Liver (tissue), 9 donors: ENCODE measurements around the gene UGT1A5. TPM values are rescaled to one million over a fixed set of nuclear protein-coding genes. Genes with fewer than 3 reads are reported as not detected.

Source experiments
- DNase-seq: peaks from one replicate; pipeline ENCODE4 v3.0.0-alpha.2; 2017; ENCODE audit warnings: low spot score
- H3K27ac ChIP-seq, 2 donors: one replicate each; pipeline ENCODE4 v1.7.0; 2013; ENCODE audit warnings: inconsistent platforms in 2 of 2, low read length in 2 of 2, control low read depth in 1 of 2, low read depth in 1 of 2, mild to moderate bottlenecking in 1 of 2
- H3K27me3 ChIP-seq, 4 donors: one replicate each; pipeline versions ENCODE4 v1.6.1 to v1.7.0; 2013; ENCODE audit warnings: low read length in 3 of 4, inconsistent platforms in 1 of 4, mild to moderate bottlenecking in 1 of 4, moderate library complexity in 1 of 4; ENCODE audit not compliant: control insufficient read depth in 4 of 4, insufficient read depth in 4 of 4
- H3K36me3 ChIP-seq, 4 donors: one replicate each; pipeline versions ENCODE4 v1.6.1 to v1.7.0; 2013; ENCODE audit warnings: low read length in 3 of 4, mild to moderate bottlenecking in 3 of 4, low read depth in 1 of 4, moderate library complexity in 1 of 4; ENCODE audit not compliant: control insufficient read depth in 4 of 4, insufficient read depth in 3 of 4
- H3K4me1 ChIP-seq, 4 donors: one replicate each; pipeline versions ENCODE4 v1.6.1 to v1.7.0; 2013; ENCODE audit warnings: low read length in 3 of 4, mild to moderate bottlenecking in 3 of 4, moderate library complexity in 1 of 4; ENCODE audit not compliant: control insufficient read depth in 4 of 4, insufficient read depth in 4 of 4
- H3K4me3 ChIP-seq, 3 donors: one replicate each; pipeline versions ENCODE4 v1.6.1 to v1.7.0; 2013; ENCODE audit warnings: low read length in 3 of 3, control low read depth in 1 of 3, low read depth in 1 of 3, mild to moderate bottlenecking in 1 of 3
- H3K9ac ChIP-seq, 2 donors: one replicate each; pipeline ENCODE4 v1.7.0; 2013; ENCODE audit warnings: low read length in 2 of 2, mild to moderate bottlenecking in 2 of 2, moderate library complexity in 2 of 2, control low read depth in 1 of 2, low read depth in 1 of 2
- H3K9me3 ChIP-seq, 4 donors: one replicate each; pipeline versions ENCODE4 v1.6.1 to v1.7.0; 2013; ENCODE audit warnings: low read length in 3 of 4; ENCODE audit not compliant: control insufficient read depth in 4 of 4
- ATF3 ChIP-seq: IDR thresholded peaks from 2 replicates; pipeline ENCODE4 v1.6.1; 2016; ENCODE audit warnings: antibody characterized with exemption
- EGR1 ChIP-seq, 2 donors: IDR thresholded peaks; 2 replicates each; pipeline ENCODE4 v1.6.1; 2016 to 2018; ENCODE audit warnings: antibody characterized with exemption in 2 of 2, low read depth in 2 of 2
- FOXA1 ChIP-seq: IDR thresholded peaks from 2 replicates; pipeline ENCODE4 v1.6.1; 2016; ENCODE audit warnings: antibody characterized with exemption
- FOXA2 ChIP-seq: IDR thresholded peaks from 2 replicates; pipeline ENCODE4 v1.6.1; 2016; ENCODE audit warnings: antibody characterized with exemption
- GABPA ChIP-seq, 2 donors: IDR thresholded peaks in 1 of 2; conservative IDR thresholded peaks in 1 of 2; 2 replicates each; pipeline ENCODE4 v1.6.1; 2016; ENCODE audit warnings: antibody characterized with exemption in 2 of 2, mild to moderate bottlenecking in 1 of 2, moderate library complexity in 1 of 2
- HNF4A ChIP-seq, 2 donors: conservative IDR thresholded peaks; 2 replicates each; pipeline ENCODE4 v1.6.1; 2016; ENCODE audit warnings: antibody characterized with exemption in 2 of 2, mild to moderate bottlenecking in 2 of 2
- HNF4G ChIP-seq: IDR thresholded peaks from 2 replicates; pipeline ENCODE4 v1.6.1; 2016; ENCODE audit warnings: antibody characterized with exemption
- JUND ChIP-seq, 2 donors: IDR thresholded peaks; 2 replicates each; pipeline ENCODE4 v1.6.1; 2016; ENCODE audit warnings: antibody characterized with exemption in 2 of 2
- NR2F2 ChIP-seq: IDR thresholded peaks from 2 replicates; pipeline ENCODE4 v1.6.1; 2016; ENCODE audit warnings: antibody characterized with exemption
- RAD21 ChIP-seq, 2 donors: IDR thresholded peaks; 2 replicates each; pipeline ENCODE4 v1.6.1; 2016; ENCODE audit warnings: antibody characterized with exemption in 2 of 2, mild to moderate bottlenecking in 2 of 2
- REST ChIP-seq: IDR thresholded peaks from 2 replicates; pipeline ENCODE4 v1.6.1; 2016; ENCODE audit warnings: antibody characterized with exemption, mild to moderate bottlenecking
- RXRA ChIP-seq, 2 donors: IDR thresholded peaks; 2 replicates each; pipeline ENCODE4 v1.6.1; 2017 to 2018; ENCODE audit warnings: antibody characterized with exemption in 2 of 2, mild to moderate bottlenecking in 1 of 2
- SP1 ChIP-seq: IDR thresholded peaks from 2 replicates; pipeline ENCODE4 v1.6.1; 2018; ENCODE audit warnings: antibody characterized with exemption, mild to moderate bottlenecking
- TAF1 ChIP-seq: conservative IDR thresholded peaks from 2 replicates; pipeline ENCODE4 v1.6.1; 2016; ENCODE audit warnings: antibody characterized with exemption, mild to moderate bottlenecking
- YY1 ChIP-seq: IDR thresholded peaks from 2 replicates; pipeline ENCODE4 v1.6.1; 2016; ENCODE audit warnings: antibody characterized with exemption, mild to moderate bottlenecking
- WGBS: extraction: QIAGEN DNeasy Blood & Tissue Kit; methylation state at CpG from one replicate; pipeline ENCODE4 v1.1.7; 2013; 5-methylcytosine and 5-hydroxymethylcytosine counted together
- polyA plus RNA-seq, 2 donors: library from polyadenylated mRNA; stranded (reverse) in 1 of 2; unstranded in 1 of 2; fragments of 200-250 nt in 1 of 2; fragments of >200 nt in 1 of 2; fragmentation: Nextera tagmentation in 1 of 2; extraction: Ambion mirVana in 1 of 2; gene quantifications; one replicate each; pipeline versions ENCODE4 v1.2.1 to v1.2.3, GENCODE V29; 2013 to 2015
- total RNA-seq, 2 donors: library from RNA; depleted of rRNA; stranded (reverse); fragments of >200 nt; gene quantifications; one replicate each; pipeline ENCODE4 v1.2.3, GENCODE V29; 2014
- TF ChIP-seq, protein P1 (sequence below): IDR thresholded peaks from 2 replicates; pipeline ENCODE4 v1.6.1; 2016; ENCODE audit warnings: antibody characterized with exemption
- TF ChIP-seq, protein P2 (sequence below): IDR thresholded peaks from 2 replicates; pipeline ENCODE4 v1.6.1; 2016; ENCODE audit warnings: antibody characterized with exemption
- TF ChIP-seq, protein P3 (sequence below): fragments of 150-350 bp; IDR thresholded peaks from 2 replicates; pipeline ENCODE4 v1.5.1; 2017; ENCODE audit warnings: improper control_type of control experiment, low read depth, low read length; ENCODE audit not compliant: missing input control
- donor health status: healthy.
- donor health status: healthy.
- donor health status: healthy.
- donor health status: healthy.
- donor health status: healthy.

The UGT1A5 gene
- total and polyA plus RNA-seq, 4 donors, result 0.14 to 1.8 (median 1.6) TPM; not detected in 1

GRCh38 chr2:233799087-233799665, 86.5 kb downstream of the UGT1A5 start:
- no peaks in the 10 kb centered on the region for H3K27me3 ChIP-seq
- no peak for TF ChIP-seq GABPA (IDR thresholded peaks at IDR 0.05 in 1 of 2, conservative IDR thresholded peaks at IDR 0.05 in 1 of 2)
- TF ChIP-seq SP1, result no peak
- no peak for TF ChIP-seq ATF3
- no peak for TF ChIP-seq HNF4A (conservative IDR thresholded peaks at IDR 0.05)
- TF ChIP-seq, protein P1, sequence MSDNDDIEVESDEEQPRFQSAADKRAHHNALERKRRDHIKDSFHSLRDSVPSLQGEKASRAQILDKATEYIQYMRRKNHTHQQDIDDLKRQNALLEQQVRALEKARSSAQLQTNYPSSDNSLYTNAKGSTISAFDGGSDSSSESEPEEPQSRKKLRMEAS, result no peak
- no peak for TF ChIP-seq RAD21 (IDR thresholded peaks at IDR 0.05)
- TF ChIP-seq NR2F2, result no peak
- TF ChIP-seq RXRA (IDR thresholded peaks at IDR 0.05), result no peak
- no peak for TF ChIP-seq FOXA1
- TF ChIP-seq EGR1 (IDR thresholded peaks at IDR 0.05; ENCODE audit: low read depth in 2 of 2), result no peak
- TF ChIP-seq, protein P2, sequence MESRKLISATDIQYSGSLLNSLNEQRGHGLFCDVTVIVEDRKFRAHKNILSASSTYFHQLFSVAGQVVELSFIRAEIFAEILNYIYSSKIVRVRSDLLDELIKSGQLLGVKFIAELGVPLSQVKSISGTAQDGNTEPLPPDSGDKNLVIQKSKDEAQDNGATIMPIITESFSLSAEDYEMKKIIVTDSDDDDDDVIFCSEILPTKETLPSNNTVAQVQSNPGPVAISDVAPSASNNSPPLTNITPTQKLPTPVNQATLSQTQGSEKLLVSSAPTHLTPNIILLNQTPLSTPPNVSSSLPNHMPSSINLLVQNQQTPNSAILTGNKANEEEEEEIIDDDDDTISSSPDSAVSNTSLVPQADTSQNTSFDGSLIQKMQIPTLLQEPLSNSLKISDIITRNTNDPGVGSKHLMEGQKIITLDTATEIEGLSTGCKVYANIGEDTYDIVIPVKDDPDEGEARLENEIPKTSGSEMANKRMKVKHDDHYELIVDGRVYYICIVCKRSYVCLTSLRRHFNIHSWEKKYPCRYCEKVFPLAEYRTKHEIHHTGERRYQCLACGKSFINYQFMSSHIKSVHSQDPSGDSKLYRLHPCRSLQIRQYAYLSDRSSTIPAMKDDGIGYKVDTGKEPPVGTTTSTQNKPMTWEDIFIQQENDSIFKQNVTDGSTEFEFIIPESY, result no peak
- no peak for TF ChIP-seq HNF4G
- TF ChIP-seq, protein P3, sequence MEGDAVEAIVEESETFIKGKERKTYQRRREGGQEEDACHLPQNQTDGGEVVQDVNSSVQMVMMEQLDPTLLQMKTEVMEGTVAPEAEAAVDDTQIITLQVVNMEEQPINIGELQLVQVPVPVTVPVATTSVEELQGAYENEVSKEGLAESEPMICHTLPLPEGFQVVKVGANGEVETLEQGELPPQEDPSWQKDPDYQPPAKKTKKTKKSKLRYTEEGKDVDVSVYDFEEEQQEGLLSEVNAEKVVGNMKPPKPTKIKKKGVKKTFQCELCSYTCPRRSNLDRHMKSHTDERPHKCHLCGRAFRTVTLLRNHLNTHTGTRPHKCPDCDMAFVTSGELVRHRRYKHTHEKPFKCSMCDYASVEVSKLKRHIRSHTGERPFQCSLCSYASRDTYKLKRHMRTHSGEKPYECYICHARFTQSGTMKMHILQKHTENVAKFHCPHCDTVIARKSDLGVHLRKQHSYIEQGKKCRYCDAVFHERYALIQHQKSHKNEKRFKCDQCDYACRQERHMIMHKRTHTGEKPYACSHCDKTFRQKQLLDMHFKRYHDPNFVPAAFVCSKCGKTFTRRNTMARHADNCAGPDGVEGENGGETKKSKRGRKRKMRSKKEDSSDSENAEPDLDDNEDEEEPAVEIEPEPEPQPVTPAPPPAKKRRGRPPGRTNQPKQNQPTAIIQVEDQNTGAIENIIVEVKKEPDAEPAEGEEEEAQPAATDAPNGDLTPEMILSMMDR, result no peak
- TF ChIP-seq TAF1, result no peak
- TF ChIP-seq REST, result no peak
- TF ChIP-seq YY1, result no peak
- TF ChIP-seq FOXA2, result no peak
- TF ChIP-seq JUND (IDR thresholded peaks at IDR 0.05), result no peak
- no peak overlapping the region for H3K9ac ChIP-seq
- no peak overlapping the region for H3K27ac ChIP-seq
- no peak overlapping the region for H3K4me3 ChIP-seq
- WGBS, result 76% methylated on average over 7 of the region's 7 CpGs
- no peaks in the 10 kb centered on the region for H3K4me1 ChIP-seq
- H3K36me3 ChIP-seq, result no peaks in the 10 kb centered on the region
- DNase-seq, result no peak
- H3K9me3 ChIP-seq, result no peaks in the 10 kb centered on the region
